GM19468 (cell line): Measurements from ENCODE around the gene MED15.
"Not testable (repeated sequence)": the region's sequence is repeated elsewhere in the genome, so short reads cannot be mapped to it uniquely, and the experiment has no call there.

Experiments used
- ATAC-seq: cut with Tn5 transposase; IDR thresholded peaks from one replicate; pipeline ENCODE4 v1.9.1; 2021; ENCODE audit warnings: mild to moderate bottlenecking, moderate library complexity, moderate number of reproducible peaks; ENCODE audit not compliant: unreplicated experiment; ENCODE audit errors: extremely low read depth

The MED15 gene

GRCh38 chr22:20508067-20508755 is 801 bp downstream of the MED15 start:
- ATAC-seq, result not testable (repeated sequence)

DNA sequence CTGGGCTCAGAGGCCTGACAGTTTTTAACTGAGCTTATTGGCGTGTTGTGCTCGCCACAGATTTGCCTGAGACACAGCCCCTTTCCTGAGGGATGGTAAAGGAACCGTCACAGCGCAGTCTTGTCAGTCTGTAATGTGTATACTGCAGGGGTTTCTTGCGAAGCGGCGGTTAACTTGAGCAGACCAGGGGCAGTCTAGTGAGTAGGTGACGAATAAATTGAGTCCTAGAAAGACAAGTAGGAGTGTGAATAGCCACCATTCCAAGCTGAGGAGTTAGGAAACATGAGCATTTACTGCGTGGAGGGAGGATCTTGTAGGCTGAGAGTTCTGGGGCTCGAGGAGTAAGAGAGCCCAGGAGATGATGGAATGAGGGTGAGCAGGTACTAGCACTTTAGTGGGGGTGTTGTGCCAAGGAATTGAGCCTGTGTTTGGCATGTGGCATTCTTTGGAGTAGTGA is 1.4 kb downstream of the MED15 start:
- ATAC-seq, result no peak

- no peak for ATAC-seq
Observed at GRCh38 chr22:20509344-20510047, 2.1 kb downstream of the MED15 start.

GRCh38 chr22:20510811-20511577 is 3.6 kb downstream of the MED15 start:
- no peak for ATAC-seq

GRCh38 chr22:20511578-20512229 is 4.3 kb downstream of the MED15 start:
- no peak for ATAC-seq

DNA sequence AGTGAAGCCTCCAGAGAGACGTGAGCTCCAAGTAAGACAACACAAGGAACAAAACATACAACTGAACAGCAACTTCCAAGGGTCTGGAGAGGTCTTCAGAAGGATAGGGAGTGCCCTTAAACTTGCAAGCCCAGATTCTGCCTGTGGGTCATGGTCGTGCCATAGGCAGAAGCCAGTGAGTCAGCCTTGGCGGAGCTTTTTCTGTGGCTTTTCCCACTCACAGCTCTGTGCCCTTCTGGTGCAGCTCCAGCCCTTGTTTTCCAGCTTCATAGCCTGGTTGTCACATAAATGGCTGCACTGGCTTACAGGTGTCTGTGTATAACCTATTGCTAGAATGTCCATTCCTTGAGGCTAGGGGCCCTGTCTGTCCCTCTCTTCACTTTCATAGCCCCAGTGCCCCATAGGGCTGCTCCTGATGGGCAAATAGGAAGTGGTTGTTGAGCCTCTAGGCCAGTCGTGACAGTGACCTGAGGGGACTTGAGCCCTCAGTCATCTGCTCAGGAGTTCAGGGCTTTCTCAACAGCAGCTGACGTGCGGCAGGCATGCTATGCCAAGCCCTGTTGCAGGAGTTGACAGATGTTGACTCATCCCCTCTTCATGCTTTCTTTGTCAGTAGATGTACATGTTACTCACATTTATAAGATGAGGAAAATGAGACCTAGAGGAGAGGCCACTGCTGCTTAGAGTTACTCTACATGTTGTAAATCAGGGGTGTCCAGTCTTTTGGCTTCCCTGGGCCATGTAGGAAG is 7.4 kb downstream of the MED15 start:
- no peak for ATAC-seq

- no peak for ATAC-seq
Observed at GRCh38 chr22:20516399-20516798, 9.0 kb downstream of the MED15 start.

DNA sequence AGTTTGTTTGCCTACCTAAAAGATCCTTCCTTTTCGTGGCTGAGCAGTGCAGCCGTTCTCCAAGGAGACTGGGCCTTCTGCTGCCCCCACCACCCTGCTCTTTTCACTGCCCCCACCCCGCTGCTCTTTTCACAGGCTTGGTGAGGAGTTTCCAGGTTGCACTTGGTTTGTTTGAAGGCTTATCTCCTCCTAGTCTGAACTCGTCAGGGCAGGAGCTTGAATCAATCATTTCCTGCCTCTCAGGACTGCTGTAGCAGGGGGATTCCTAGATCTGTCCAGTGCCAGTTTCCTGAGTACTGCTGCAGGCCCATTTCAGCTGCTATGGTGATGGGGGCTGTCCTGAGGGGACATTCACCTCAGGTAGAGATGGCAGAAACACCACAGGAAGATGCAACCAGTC is 10.0 kb downstream of the MED15 start:
- no peak for ATAC-seq

GRCh38 chr22:20517841-20518592 is 10.6 kb downstream of the MED15 start:
- no peak for ATAC-seq

- no peak for ATAC-seq
Observed at GRCh38 chr22:20519558-20519957, 12.1 kb downstream of the MED15 start.

- no peak for ATAC-seq
Observed at GRCh38 chr22:20520093-20520511, 12.7 kb downstream of the MED15 start.

GRCh38 chr22:20522134-20523004 is 15.0 kb downstream of the MED15 start:
- no peak for ATAC-seq

GRCh38 chr22:20523086-20523983 is 15.9 kb downstream of the MED15 start:
- ATAC-seq, result no peak

GRCh38 chr22:20524004-20524481 is 16.6 kb downstream of the MED15 start:
- ATAC-seq, result peak; percentile 31

- no peak for ATAC-seq
Observed at GRCh38 chr22:20525048-20525447, 17.6 kb downstream of the MED15 start.

DNA sequence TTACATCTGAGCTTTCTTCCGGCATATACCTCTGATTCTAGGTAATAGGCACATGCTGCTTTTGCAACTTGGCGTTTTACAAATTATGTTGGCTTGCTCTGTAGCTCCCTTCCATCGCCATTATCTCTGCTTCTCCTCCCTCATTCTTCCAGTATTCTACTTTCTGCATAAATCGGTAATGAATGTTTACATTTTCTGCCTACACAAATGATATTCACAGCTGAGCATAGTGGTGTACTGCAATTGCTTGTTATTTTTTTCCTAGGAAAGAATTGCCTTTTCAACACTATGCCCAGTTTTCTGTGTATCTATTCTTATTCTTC is 18.9 kb downstream of the MED15 start:
- no peak for ATAC-seq

DNA sequence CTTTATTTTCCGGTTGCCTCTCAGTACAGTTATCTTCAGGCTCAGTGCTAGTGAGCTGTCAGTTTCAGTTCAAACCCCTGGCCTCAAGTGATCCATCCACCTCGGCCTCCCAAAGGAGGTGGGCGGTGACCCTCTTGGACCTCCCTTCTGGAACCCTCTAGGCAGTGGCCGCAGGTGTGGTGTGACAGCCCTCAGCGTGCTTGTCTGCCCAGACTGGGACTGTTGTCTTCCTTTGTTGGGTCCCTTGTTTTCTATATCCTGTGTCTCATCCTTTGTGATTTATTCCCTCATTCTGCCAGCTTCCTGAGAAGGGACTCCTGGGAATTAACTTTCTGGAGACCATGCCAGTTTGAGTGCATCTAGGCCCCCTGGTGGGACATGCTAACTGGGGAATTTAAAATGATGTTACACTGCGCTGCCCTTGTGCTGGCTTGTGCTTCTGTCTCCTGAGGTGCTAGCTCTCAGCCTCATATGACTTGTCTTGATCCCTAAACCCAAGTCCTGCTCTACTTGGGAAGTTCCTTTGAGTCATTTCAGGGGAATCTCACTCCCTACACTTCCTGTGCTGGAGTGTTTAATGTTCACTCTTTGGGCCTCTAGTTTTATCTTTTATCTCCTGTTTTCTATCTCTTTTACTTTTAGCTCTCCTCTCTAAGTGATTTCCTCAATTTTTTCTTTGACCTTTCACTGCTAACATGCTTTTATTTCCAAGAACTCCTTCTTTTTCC is 19.4 kb downstream of the MED15 start:
- no peak for ATAC-seq
